ENCODE data around the gene KCNN4.
"Not testable (repeated sequence)": the region's sequence is repeated elsewhere in the genome, so short reads cannot be mapped to it uniquely, and the experiment has no call there.

- TF ChIP-seq CTCF (IDR thresholded peaks at IDR 0.05; ENCODE audit: borderline replicate concordance, extremely low read depth, low read length, poor library complexity, severe bottlenecking); EZH2 (IDR thresholded peaks at IDR 0.05; ENCODE audit: borderline replicate concordance, low read depth, low read length, severe bottlenecking): not testable (repeated sequence)
Measured at GRCh38 chr19:43817454-43817853, 36.7 kb upstream of the KCNN4 start.

Measured in DND-41 (cell line).